ENCODE measurements around the gene MYO1B. TPM values are rescaled to one million over a fixed set of nuclear protein-coding genes. Genes with fewer than 3 reads are reported as not detected.

Gene MYO1B
- total RNA-seq, 1 donor from 2014 or later: 43.7 TPM

GRCh38 chr2:191345788-191346187 is 100.6 kb downstream of the MYO1B start:
- TF ChIP-seq POLR2AphosphoS5 (IDR thresholded peaks at IDR 0.05; ENCODE audit: insufficient read depth in 1 of 2, low read depth in 1 of 2) (no peak), POLR2A (IDR thresholded peaks at IDR 0.05) (no peak), CTCF (IDR thresholded peaks at IDR 0.05) (no peak)
- intact Hi-C loops (cut with DNase I): no loop called here
- no peak for DNase-seq (ENCODE audit: extremely low spot score in 2 of 2)

DNA sequence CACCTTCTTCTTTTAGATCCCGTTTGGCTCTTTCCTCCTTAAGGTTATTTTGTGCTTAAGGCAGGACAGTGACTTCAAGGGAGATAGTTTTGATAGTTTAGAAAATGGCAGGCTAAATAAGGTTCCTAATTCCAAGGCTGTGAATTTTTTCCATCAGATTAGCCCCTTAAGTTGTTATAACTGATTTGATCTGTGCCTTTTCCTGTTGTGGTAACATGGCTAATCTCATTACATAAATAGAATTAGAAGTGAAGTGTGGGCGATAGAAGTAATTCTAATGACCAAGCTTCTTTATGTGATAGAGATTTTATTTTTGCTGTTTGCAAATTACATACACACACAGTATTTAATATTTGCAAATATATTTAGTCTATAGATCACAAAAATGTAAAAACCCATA is 102.0 kb downstream of the MYO1B start:
- Histone ChIP-seq H3K27ac (no peak overlapping the region), H3K4me1 (no peaks in the 10 kb centered on the region), H3K9me3 (no peaks in the 10 kb centered on the region), H3K27me3 (no peaks in the 10 kb centered on the region), H3K36me3 (peaks cover 0 to 1% of the 10 kb centered on the region in 2 donors), H3K4me3 (no peak overlapping the region)
- DNase-seq (ENCODE audit: extremely low spot score in 2 of 2): no peak
- no peak for TF ChIP-seq POLR2AphosphoS5 (IDR thresholded peaks at IDR 0.05; ENCODE audit: insufficient read depth in 1 of 2, low read depth in 1 of 2)
- TF ChIP-seq POLR2A (IDR thresholded peaks at IDR 0.05): no peak
- no peak for TF ChIP-seq CTCF (IDR thresholded peaks at IDR 0.05)
- intact Hi-C loops (cut with DNase I): no loop called here

More at GRCh38 chr2:191345788-191346187, 100.6 kb downstream of the MYO1B start:
- Histone ChIP-seq H3K27me3 (no peaks in the 10 kb centered on the region), H3K9me3 (no peaks in the 10 kb centered on the region), H3K27ac (no peak overlapping the region), H3K4me1 (no peaks in the 10 kb centered on the region), H3K4me3 (no peak overlapping the region), H3K36me3 (peaks cover 0 to 6% of the 10 kb centered on the region in 2 donors)

DNA sequence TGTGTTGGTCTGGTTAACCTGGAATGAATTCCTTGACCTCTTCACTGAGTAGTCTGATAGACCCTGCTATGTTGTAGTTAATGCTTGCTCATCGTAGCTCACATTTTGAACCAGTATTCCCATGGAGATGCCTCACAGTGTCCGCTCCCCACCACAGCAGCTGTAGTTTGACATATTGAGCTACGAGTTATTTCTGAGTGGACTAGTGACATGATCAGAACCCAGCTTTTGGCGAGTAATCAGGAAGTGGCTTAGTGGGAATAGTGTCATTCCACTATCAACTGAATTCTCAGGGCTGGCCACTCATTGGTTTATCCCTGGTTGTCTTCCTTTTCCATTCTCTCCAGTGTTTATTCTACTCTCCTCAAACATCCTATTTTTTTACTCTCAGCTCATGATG is 102.7 kb downstream of the MYO1B start:
- H3K27ac ChIP-seq: no peak overlapping the region
- TF ChIP-seq CTCF (IDR thresholded peaks at IDR 0.05) (no peak), POLR2A (IDR thresholded peaks at IDR 0.05) (no peak), POLR2AphosphoS5 (IDR thresholded peaks at IDR 0.05; ENCODE audit: insufficient read depth in 1 of 2, low read depth in 1 of 2) (no peak)
- intact Hi-C loops (cut with DNase I): no loop called here
- H3K4me1 ChIP-seq: no peaks in the 10 kb centered on the region
- no peaks in the 10 kb centered on the region for H3K27me3 ChIP-seq
- no peak overlapping the region for H3K4me3 ChIP-seq
- no peaks in the 10 kb centered on the region for H3K9me3 ChIP-seq
- no peaks in the 10 kb centered on the region for H3K36me3 ChIP-seq
- no peak for DNase-seq (ENCODE audit: extremely low spot score in 2 of 2)

DNA sequence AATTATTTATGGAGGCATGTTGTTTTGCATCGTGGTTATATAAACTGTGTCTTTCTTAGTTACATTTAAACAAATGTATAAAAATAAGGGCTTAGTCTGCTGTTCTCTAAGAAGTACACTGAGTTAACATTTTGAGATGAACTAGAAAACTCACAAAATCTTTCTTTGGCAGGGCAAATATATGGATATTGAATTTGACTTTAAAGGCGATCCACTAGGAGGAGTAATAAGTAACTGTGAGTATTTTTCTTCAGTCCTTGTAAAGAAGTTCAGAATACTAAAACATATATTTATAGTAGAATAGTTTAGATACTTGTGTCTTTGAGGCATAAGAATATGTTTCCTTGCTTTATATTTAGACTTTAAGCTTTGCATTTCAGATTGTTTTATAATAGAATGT is 104.8 kb downstream of the MYO1B start:
- TF ChIP-seq CTCF (IDR thresholded peaks at IDR 0.05) (no peak), POLR2AphosphoS5 (IDR thresholded peaks at IDR 0.05; ENCODE audit: insufficient read depth in 1 of 2, low read depth in 1 of 2) (no peak), POLR2A (IDR thresholded peaks at IDR 0.05) (no peak)
- intact Hi-C loops (cut with DNase I): no loop called here
- no peak overlapping the region for H3K4me3 ChIP-seq
- H3K36me3 ChIP-seq: no peaks in the 10 kb centered on the region
- no peak for DNase-seq (ENCODE audit: extremely low spot score in 2 of 2)
- no peaks in the 10 kb centered on the region for H3K9me3 ChIP-seq
- no peak overlapping the region for H3K27ac ChIP-seq
- H3K4me1 ChIP-seq: no peaks in the 10 kb centered on the region
- no peaks in the 10 kb centered on the region for H3K27me3 ChIP-seq

DNA sequence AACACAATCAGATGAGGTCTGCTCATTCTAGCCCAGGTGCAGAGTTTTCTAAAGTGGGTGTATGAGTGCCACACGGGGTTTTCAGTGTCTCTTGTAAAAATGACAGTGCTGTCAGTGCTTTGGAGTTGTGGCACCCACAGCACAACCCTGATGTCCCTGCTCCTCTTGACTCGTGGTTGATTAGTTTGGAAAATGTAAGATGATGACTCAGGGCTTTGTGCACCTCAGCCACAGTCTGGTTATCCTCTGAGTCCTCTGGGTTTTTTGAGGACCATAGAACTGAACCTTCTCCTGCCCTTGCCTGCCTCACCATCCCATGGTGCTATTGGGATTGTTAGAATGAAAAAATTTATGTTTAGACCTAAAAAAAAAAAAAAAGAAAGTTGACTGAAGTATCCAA is 105.6 kb downstream of the MYO1B start:
- H3K27ac ChIP-seq: no peak overlapping the region
- no peak overlapping the region for H3K4me3 ChIP-seq
- H3K36me3 ChIP-seq: no peaks in the 10 kb centered on the region
- no peaks in the 10 kb centered on the region for H3K9me3 ChIP-seq
- no peak for TF ChIP-seq CTCF (IDR thresholded peaks at IDR 0.05)
- H3K4me1 ChIP-seq: no peaks in the 10 kb centered on the region
- intact Hi-C loops (cut with DNase I): no loop called here
- DNase-seq (ENCODE audit: extremely low spot score in 2 of 2): no peak
- no peaks in the 10 kb centered on the region for H3K27me3 ChIP-seq

All from vagina (tissue), 2 donors.